ENCODE measurements around the gene GAB1. TPM values are rescaled to one million over a fixed set of nuclear protein-coding genes. Genes with fewer than 3 reads are reported as not detected.

The GAB1 gene
- total RNA-seq, 2 donors from 2014 or later: 48.9 to 81.2 TPM

DNA sequence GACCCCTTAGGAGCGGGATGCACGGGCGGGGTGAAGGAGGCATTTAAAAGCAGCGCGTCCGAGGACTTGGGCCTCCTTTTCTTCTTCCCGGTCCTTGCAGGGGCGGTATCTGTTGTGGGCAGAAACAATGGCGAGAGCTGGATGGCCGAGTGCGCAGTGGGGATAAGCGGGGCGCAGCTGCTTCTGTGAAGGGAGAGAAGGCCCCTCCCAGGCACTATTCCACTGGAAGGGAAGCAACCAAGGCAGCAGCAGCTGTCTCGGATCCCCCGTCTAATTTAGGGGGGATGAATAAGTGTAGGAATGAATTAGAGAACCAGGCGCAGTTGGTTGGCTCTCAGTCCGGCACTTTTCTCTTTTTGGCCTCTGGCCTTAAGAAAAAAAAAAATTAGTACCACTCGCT is 177.8 kb downstream of the GAB1 start:
- intact Hi-C loops (cut with DNase I): no loop called here
- TF ChIP-seq, protein P1, sequence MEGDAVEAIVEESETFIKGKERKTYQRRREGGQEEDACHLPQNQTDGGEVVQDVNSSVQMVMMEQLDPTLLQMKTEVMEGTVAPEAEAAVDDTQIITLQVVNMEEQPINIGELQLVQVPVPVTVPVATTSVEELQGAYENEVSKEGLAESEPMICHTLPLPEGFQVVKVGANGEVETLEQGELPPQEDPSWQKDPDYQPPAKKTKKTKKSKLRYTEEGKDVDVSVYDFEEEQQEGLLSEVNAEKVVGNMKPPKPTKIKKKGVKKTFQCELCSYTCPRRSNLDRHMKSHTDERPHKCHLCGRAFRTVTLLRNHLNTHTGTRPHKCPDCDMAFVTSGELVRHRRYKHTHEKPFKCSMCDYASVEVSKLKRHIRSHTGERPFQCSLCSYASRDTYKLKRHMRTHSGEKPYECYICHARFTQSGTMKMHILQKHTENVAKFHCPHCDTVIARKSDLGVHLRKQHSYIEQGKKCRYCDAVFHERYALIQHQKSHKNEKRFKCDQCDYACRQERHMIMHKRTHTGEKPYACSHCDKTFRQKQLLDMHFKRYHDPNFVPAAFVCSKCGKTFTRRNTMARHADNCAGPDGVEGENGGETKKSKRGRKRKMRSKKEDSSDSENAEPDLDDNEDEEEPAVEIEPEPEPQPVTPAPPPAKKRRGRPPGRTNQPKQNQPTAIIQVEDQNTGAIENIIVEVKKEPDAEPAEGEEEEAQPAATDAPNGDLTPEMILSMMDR (IDR thresholded peaks at IDR 0.05): no peak
- peak overlapping the region; percentile 97 to 99 for H3K9ac ChIP-seq (ENCODE audit: low read depth in 2 of 2, low read length in 2 of 2)
- no peaks in the 10 kb centered on the region for H3K27me3 ChIP-seq
- no peaks in the 10 kb centered on the region for H3K36me3 ChIP-seq
- peak overlapping the region; percentile 79 for H3K4me3 ChIP-seq
- no peaks in the 10 kb centered on the region for H3K9me3 ChIP-seq
- H3K4me1 ChIP-seq: no peaks in the 10 kb centered on the region
- peak overlapping the region; percentile 98 for H3K27ac ChIP-seq
- DNase-seq: peak; percentile 59

DNA sequence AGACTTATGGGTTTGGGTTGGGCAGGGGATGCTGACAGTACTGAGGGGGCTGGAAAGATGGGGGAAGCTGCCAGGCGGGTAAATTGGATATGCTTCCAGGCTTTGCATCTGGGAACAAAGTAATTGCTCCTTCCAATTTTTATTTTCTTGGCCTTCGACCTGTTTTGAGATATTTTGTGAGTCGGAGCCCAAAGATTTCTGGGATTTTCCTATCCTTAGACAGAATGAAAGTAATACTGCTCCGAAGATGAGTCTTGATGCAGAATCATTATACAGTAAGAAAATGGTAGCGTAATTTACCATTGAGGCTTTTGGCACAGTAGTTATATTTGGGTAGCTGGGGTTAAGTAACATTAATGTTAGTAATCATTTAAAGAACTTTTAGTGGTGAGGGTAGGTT is 178.2 kb downstream of the GAB1 start:
- TF ChIP-seq, protein P1 (IDR thresholded peaks at IDR 0.05): no peak
- intact Hi-C loops (cut with DNase I): no loop called here
- Histone ChIP-seq H3K4me1 (no peaks in the 10 kb centered on the region), H3K9ac (ENCODE audit: low read depth in 2 of 2, low read length in 2 of 2) (peak overlapping the region; percentile 97 to 99), H3K27ac (peak overlapping the region; percentile 98), H3K9me3 (no peaks in the 10 kb centered on the region), H3K36me3 (no peaks in the 10 kb centered on the region), H3K27me3 (no peaks in the 10 kb centered on the region), H3K4me3 (peak overlapping the region; percentile 79)
- no peak for DNase-seq

DNA sequence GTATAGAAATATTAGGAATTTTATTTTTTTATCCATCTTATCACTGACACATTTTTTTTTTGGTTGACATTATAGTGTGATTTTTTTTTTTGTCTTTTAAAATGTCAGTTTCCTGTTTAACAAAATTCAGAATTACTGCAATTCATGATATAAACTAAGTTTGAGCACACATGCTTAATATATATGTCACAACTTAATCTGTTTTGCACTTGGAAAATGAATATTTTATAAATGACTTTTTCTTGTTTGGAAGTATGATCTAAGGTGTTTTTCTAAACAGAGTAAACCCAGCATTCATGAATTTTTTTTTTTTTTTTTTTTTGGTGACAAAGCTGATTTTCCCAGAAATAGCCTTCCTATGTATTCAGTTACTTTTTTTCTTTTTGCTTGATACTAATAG is 179.2 kb downstream of the GAB1 start:
- no peak for DNase-seq
- Histone ChIP-seq H3K9ac (ENCODE audit: low read depth in 2 of 2, low read length in 2 of 2) (no peak overlapping the region), H3K27ac (no peak overlapping the region), H3K4me3 (no peak overlapping the region), H3K9me3 (no peaks in the 10 kb centered on the region), H3K36me3 (no peaks in the 10 kb centered on the region), H3K27me3 (no peaks in the 10 kb centered on the region), H3K4me1 (no peaks in the 10 kb centered on the region)
- TF ChIP-seq, protein P1 (IDR thresholded peaks at IDR 0.05): no peak
- intact Hi-C loops (cut with DNase I): no loop called here

DNA sequence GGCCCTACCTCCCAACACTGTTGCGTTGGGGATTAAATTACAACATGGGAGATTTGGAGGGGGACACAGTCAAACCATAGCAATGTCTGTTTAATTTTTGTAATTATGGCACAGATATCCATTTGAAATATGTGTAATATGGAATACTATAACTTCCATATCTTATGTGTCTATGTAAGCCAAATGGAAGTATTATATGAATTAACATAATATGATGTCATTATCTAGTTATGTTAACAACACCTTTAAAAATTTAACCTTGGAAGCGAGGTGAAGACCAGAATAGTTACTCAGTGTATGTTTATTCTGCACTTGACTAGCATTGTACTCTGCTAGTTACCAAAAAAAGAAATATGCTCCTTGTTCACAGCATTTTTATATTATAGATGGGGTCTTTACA is 181.1 kb downstream of the GAB1 start:
- H3K9me3 ChIP-seq: no peaks in the 10 kb centered on the region
- no peak overlapping the region for H3K27ac ChIP-seq
- intact Hi-C loops (cut with DNase I): no loop called here
- TF ChIP-seq, protein P1 (IDR thresholded peaks at IDR 0.05): no peak
- DNase-seq: no peak
- H3K27me3 ChIP-seq: no peaks in the 10 kb centered on the region
- no peaks in the 10 kb centered on the region for H3K4me1 ChIP-seq
- no peak overlapping the region for H3K4me3 ChIP-seq
- no peaks in the 10 kb centered on the region for H3K36me3 ChIP-seq
- no peak overlapping the region for H3K9ac ChIP-seq (ENCODE audit: low read depth in 2 of 2, low read length in 2 of 2)

Small RNA genes within 50 kb of the gene (microRNA-seq; reads per million reads assigned to microRNA genes)
- gene MIR3139: not detected

Other genes starting within 250 kb of the GAB1 start
- 10 to 100 TPM; 31.1 to 39.7 TPM for gene USP38, start 152.0 kb upstream of the GAB1 start, total RNA-seq
- gene SMARCA5, start 176.8 kb downstream of the GAB1 start, total RNA-seq: 10 to 100 TPM; 34.5 to 41.2 TPM

Data from colonic mucosa (tissue), 4 donors.